Ishikawa (cell line): ENCODE measurements around the gene RHOT2.
A peak's percentile ranks its signal among the peaks of the same experiment; 100 is the strongest.

Experiments used
- CEBPB ChIP-seq: IDR thresholded peaks from 2 replicates; pipeline ENCODE4 v1.6.1; 2012
- CREB1 ChIP-seq: IDR thresholded peaks from 2 replicates; pipeline ENCODE4 v1.6.1; 2012; ENCODE audit warnings: low read depth
- EGR1 ChIP-seq: IDR thresholded peaks from 2 replicates; pipeline ENCODE4 v1.6.1; 2012
- EP300 ChIP-seq: IDR thresholded peaks from 2 replicates; pipeline ENCODE4 v1.6.1; 2012; ENCODE audit warnings: borderline replicate concordance
- FOXM1 ChIP-seq: IDR thresholded peaks from 2 replicates; pipeline ENCODE4 v1.6.1; 2012; ENCODE audit warnings: low read depth, borderline replicate concordance
- NFIC ChIP-seq: IDR thresholded peaks from 2 replicates; pipeline ENCODE4 v1.6.1; 2012
- RAD21 ChIP-seq: IDR thresholded peaks from 2 replicates; pipeline ENCODE4 v1.6.1; 2012; ENCODE audit warnings: low read depth
- REST ChIP-seq: IDR thresholded peaks from 2 replicates; pipeline ENCODE4 v1.6.1; 2012; ENCODE audit warnings: low read depth, mild to moderate bottlenecking
- TAF1 ChIP-seq: IDR thresholded peaks from 2 replicates; pipeline ENCODE4 v1.6.1; 2012; ENCODE audit warnings: low read depth, mild to moderate bottlenecking
- TCF12 ChIP-seq: IDR thresholded peaks from 2 replicates; pipeline ENCODE4 v1.6.1; 2012; ENCODE audit warnings: low read depth
- TEAD4 ChIP-seq: IDR thresholded peaks from 2 replicates; pipeline ENCODE4 v1.6.1; 2012
- YY1 ChIP-seq: IDR thresholded peaks from 2 replicates; pipeline ENCODE4 v1.6.1; 2012; ENCODE audit warnings: low read depth
- ZBTB7A ChIP-seq: IDR thresholded peaks from 2 replicates; pipeline ENCODE4 v1.6.1; 2012; ENCODE audit warnings: low read depth
- TF ChIP-seq, protein P1 (sequence below): IDR thresholded peaks from 2 replicates; pipeline ENCODE4 v1.6.1; 2012
- TF ChIP-seq, protein P2 (sequence below): IDR thresholded peaks from 2 replicates; pipeline ENCODE4 v1.6.1; 2012

RHOT2 gene

GRCh38 chr16:630815-631405, 37.0 kb upstream of the RHOT2 start, which contains the start of gene WFIKKN1:
Gene WFIKKN1, plus strand, starts transcription at chr16:630985. Its CDS starts 269 bp downstream, at chr16:631254.
- no peak for TF ChIP-seq TAF1
- TF ChIP-seq, protein P1, sequence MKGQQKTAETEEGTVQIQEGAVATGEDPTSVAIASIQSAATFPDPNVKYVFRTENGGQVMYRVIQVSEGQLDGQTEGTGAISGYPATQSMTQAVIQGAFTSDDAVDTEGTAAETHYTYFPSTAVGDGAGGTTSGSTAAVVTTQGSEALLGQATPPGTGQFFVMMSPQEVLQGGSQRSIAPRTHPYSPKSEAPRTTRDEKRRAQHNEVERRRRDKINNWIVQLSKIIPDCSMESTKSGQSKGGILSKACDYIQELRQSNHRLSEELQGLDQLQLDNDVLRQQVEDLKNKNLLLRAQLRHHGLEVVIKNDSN = no peak
- no peak for TF ChIP-seq FOXM1
- TF ChIP-seq TEAD4 = no peak
- TF ChIP-seq, protein P2, sequence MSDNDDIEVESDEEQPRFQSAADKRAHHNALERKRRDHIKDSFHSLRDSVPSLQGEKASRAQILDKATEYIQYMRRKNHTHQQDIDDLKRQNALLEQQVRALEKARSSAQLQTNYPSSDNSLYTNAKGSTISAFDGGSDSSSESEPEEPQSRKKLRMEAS = no peak
- TF ChIP-seq CREB1 = no peak
- TF ChIP-seq CEBPB = no peak
- no peak for TF ChIP-seq EGR1
- TF ChIP-seq NFIC = peak; percentile 88
- TF ChIP-seq EP300 = no peak
- no peak for TF ChIP-seq YY1
- peak; percentile 68; the same call in 1 of the 2 replicates for TF ChIP-seq ZBTB7A
- TF ChIP-seq TCF12 = peak; percentile 32; the same call in 1 of the 2 replicates
- no peak for TF ChIP-seq REST
- no peak for TF ChIP-seq RAD21

- TF ChIP-seq TAF1 (no peak), REST (no peak), YY1 (no peak), CEBPB (no peak), FOXM1 (no peak), CREB1 (no peak), EGR1 (no peak), ZBTB7A (no peak)
- TF ChIP-seq, protein P1 = no peak
Observed at GRCh38 chr16:631808-632358, 36.0 kb upstream of the RHOT2 start.

GRCh38 chr16:632486-633335, 35.2 kb upstream of the RHOT2 start:
- TF ChIP-seq RAD21 = no peak
- no peak for TF ChIP-seq REST
- TF ChIP-seq TCF12 = no peak
- TF ChIP-seq YY1 = no peak
- TF ChIP-seq CREB1 = no peak
- TF ChIP-seq TEAD4 = no peak
- no peak for TF ChIP-seq ZBTB7A

DNA sequence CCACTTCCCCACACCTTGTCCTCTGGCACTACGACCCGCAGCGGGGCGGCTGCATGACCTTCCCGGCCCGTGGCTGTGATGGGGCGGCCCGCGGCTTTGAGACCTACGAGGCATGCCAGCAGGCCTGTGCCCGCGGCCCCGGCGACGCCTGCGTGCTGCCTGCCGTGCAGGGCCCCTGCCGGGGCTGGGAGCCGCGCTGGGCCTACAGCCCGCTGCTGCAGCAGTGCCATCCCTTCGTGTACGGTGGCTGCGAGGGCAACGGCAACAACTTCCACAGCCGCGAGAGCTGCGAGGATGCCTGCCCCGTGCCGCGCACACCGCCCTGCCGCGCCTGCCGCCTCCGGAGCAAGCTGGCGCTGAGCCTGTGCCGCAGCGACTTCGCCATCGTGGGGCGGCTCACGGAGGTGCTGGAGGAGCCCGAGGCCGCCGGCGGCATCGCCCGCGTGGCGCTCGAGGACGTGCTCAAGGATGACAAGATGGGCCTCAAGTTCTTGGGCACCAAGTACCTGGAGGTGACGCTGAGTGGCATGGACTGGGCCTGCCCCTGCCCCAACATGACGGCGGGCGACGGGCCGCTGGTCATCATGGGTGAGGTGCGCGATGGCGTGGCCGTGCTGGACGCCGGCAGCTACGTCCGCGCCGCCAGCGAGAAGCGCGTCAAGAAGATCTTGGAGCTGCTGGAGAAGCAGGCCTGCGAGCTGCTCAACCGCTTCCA, 34.4 kb upstream of the RHOT2 start:
- TF ChIP-seq, protein P2 = no peak
- TF ChIP-seq RAD21 (no peak), TCF12 (no peak), NFIC (no peak), EGR1 (no peak), FOXM1 (no peak), CEBPB (no peak), ZBTB7A (no peak), TAF1 (no peak), TEAD4 (no peak), REST (no peak), YY1 (no peak), EP300 (no peak), CREB1 (no peak)
- TF ChIP-seq, protein P1 = no peak
